ENCODE data around the gene ICE2. TPM values are rescaled to one million over a fixed set of nuclear protein-coding genes. Genes with fewer than 3 reads are reported as not detected.

The ICE2 gene
- total RNA-seq, 4 donors from 2014 or later = 5.8 to 19.0 (median 14.3) TPM

- TF ChIP-seq POLR2A (IDR thresholded peaks at IDR 0.05) (no peak), CTCF (IDR thresholded peaks at IDR 0.05 in 4 of 5, conservative IDR thresholded peaks at IDR 0.05 in 1 of 5) (no peak)
- no peak for ATAC-seq
- Histone ChIP-seq H3K4me1 (no peaks in the 10 kb centered on the region), H3K36me3 (peaks cover 0 to 39% of the 10 kb centered on the region in 2 donors), H3K4me3 (no peak overlapping the region), H3K27me3 (no peaks in the 10 kb centered on the region), H3K9me3 (no peaks in the 10 kb centered on the region), H3K27ac (no peak overlapping the region)
- in situ Hi-C loops (cut with MboI; ENCODE audit: low sequenced_read_pairs in 4 of 4) = no loop called here
- intact Hi-C loops (cut with DNase I; ENCODE audit: low total_unique reads) = no loop called here
- DNase-seq = no peak
These were observed 40.3 kb downstream of the ICE2 start for GRCh38 chr15:60438646-60439045.

- peak overlapping the region in 2 of 4 donors; percentile 26 to 37 for H3K27ac ChIP-seq
- in situ Hi-C loops (cut with MboI; ENCODE audit: low sequenced_read_pairs in 4 of 4) (no loop called here), intact Hi-C loops (cut with DNase I; ENCODE audit: low total_unique reads) (no loop called here)
- ATAC-seq = peak; percentile 74 to 87
- TF ChIP-seq POLR2A (IDR thresholded peaks at IDR 0.05) (no peak), CTCF (IDR thresholded peaks at IDR 0.05 in 4 of 5, conservative IDR thresholded peaks at IDR 0.05 in 1 of 5) (no peak)
- no peaks in the 10 kb centered on the region for H3K27me3 ChIP-seq
- H3K4me1 ChIP-seq = peaks cover 8 to 22% of the 10 kb centered on the region in 2 donors
- H3K36me3 ChIP-seq = peaks cover 0 to 16% of the 10 kb centered on the region in 2 donors
- no peaks in the 10 kb centered on the region for H3K9me3 ChIP-seq
- no peak overlapping the region for H3K4me3 ChIP-seq
- DNase-seq = no peak
These were observed 50.0 kb downstream of the ICE2 start for GRCh38 chr15:60428935-60429334.

- H3K4me1 ChIP-seq = peaks cover 8 to 22% of the 10 kb centered on the region in 2 donors
- H3K27ac ChIP-seq = peak overlapping the region; percentile 33 to 63 (median 42)
- no peaks in the 10 kb centered on the region for H3K9me3 ChIP-seq
- H3K36me3 ChIP-seq = peaks cover 0 to 19% of the 10 kb centered on the region in 2 donors
- no peaks in the 10 kb centered on the region for H3K27me3 ChIP-seq
- DNase-seq (no peak), ATAC-seq (peak; percentile 77 to 83)
- H3K4me3 ChIP-seq = no peak overlapping the region
- intact Hi-C loops (cut with DNase I; ENCODE audit: low total_unique reads) = no loop called here
- no peak for TF ChIP-seq POLR2A (IDR thresholded peaks at IDR 0.05)
- TF ChIP-seq CTCF (IDR thresholded peaks at IDR 0.05 in 4 of 5, conservative IDR thresholded peaks at IDR 0.05 in 1 of 5) = no peak
- in situ Hi-C loops (cut with MboI; ENCODE audit: low sequenced_read_pairs in 4 of 4) = no loop called here
These were observed 52.0 kb downstream of the ICE2 start for GRCh38 chr15:60426870-60427508.

- DNase-seq (no peak), ATAC-seq (no peak)
- intact Hi-C loops (cut with DNase I; ENCODE audit: low total_unique reads) = no loop called here
- Histone ChIP-seq H3K4me3 (no peak overlapping the region), H3K9me3 (no peaks in the 10 kb centered on the region), H3K4me1 (peaks cover 8 to 22% of the 10 kb centered on the region in 2 donors), H3K27ac (no peak overlapping the region), H3K27me3 (no peaks in the 10 kb centered on the region), H3K36me3 (peaks cover 0 to 8% of the 10 kb centered on the region in 2 donors)
- TF ChIP-seq POLR2A (IDR thresholded peaks at IDR 0.05) (no peak), CTCF (IDR thresholded peaks at IDR 0.05 in 4 of 5, conservative IDR thresholded peaks at IDR 0.05 in 1 of 5) (no peak)
- in situ Hi-C loops (cut with MboI; ENCODE audit: low sequenced_read_pairs in 4 of 4) = no loop called here
These were observed 53.5 kb downstream of the ICE2 start for GRCh38 chr15:60425461-60425860.

- in situ Hi-C loops (cut with MboI; ENCODE audit: low sequenced_read_pairs in 4 of 4) (no loop called here), intact Hi-C loops (cut with DNase I; ENCODE audit: low total_unique reads) (no loop called here)
- no peak for ATAC-seq
- H3K4me3 ChIP-seq = no peak overlapping the region
- no peak for DNase-seq
- TF ChIP-seq POLR2A (IDR thresholded peaks at IDR 0.05) (no peak), CTCF (IDR thresholded peaks at IDR 0.05 in 4 of 5, conservative IDR thresholded peaks at IDR 0.05 in 1 of 5) (no peak)
- H3K27ac ChIP-seq = no peak overlapping the region
- peaks cover 0 to 7% of the 10 kb centered on the region in 2 donors for H3K36me3 ChIP-seq
- H3K4me1 ChIP-seq = peaks cover 8 to 20% of the 10 kb centered on the region in 2 donors
- H3K9me3 ChIP-seq = no peaks in the 10 kb centered on the region
- H3K27me3 ChIP-seq = no peaks in the 10 kb centered on the region
These were observed 54.9 kb downstream of the ICE2 start for GRCh38 chr15:60424006-60424405.
